H1 (cell line): ENCODE measurements around the gene GRM7.

ENCODE experiments used
- CBX8 ChIP-seq: fragments of 300-800, 300-1000 bp; sonication (generic); IDR thresholded peaks from 2 replicates; pipeline ENCODE4 v1.7.1; 2016; ENCODE audit warnings: low read depth, low read length, borderline replicate concordance
- CEBPB ChIP-seq: IDR thresholded peaks from 2 replicates; pipeline ENCODE4 v1.6.1; 2012; ENCODE audit warnings: low read depth, low read length
- EZH2 ChIP-seq: fragments of 200-600 bp; sonication (generic); IDR thresholded peaks from 2 replicates; pipeline ENCODE4 v1.7.1; 2012; ENCODE audit warnings: low read depth, mild to moderate bottlenecking, moderate library complexity, low read length, inconsistent platforms; ENCODE audit not compliant: severe bottlenecking
- GABPA ChIP-seq: IDR thresholded peaks from 2 replicates; pipeline ENCODE4 v1.6.1; 2011; ENCODE audit warnings: mild to moderate bottlenecking, low read length, moderate library complexity, borderline replicate concordance; ENCODE audit not compliant: insufficient read depth
- GTF2F1 ChIP-seq: IDR thresholded peaks from 2 replicates; pipeline ENCODE4 v1.6.1; 2012; ENCODE audit warnings: low read depth, low read length, improper control_type of control experiment, borderline replicate concordance
- HDAC2 ChIP-seq, 2 experiments: fragments of 300-600 bp in 1 of 2; sonication (generic) in 1 of 2; IDR thresholded peaks; 2 replicates each; pipeline ENCODE4 v1.6.1; 2011 to 2012; ENCODE audit warnings: low read depth in 2 of 2, low read length in 2 of 2, mild to moderate bottlenecking in 2 of 2, moderate library complexity in 2 of 2, borderline replicate concordance in 1 of 2, inconsistent platforms in 1 of 2
- POLR2A ChIP-seq, 2 experiments: IDR thresholded peaks; 1 replicate in 1 of 2; 2 replicates in 1 of 2; pipeline ENCODE4 v1.6.1; 2011; ENCODE audit warnings: low read depth in 2 of 2, low read length in 2 of 2, mild to moderate bottlenecking in 2 of 2; ENCODE audit errors: control extremely low read depth in 1 of 2
- POLR2AphosphoS5 ChIP-seq: IDR thresholded peaks from 2 replicates; pipeline ENCODE4 v1.6.1; 2011; ENCODE audit warnings: low read depth, low read length
- RFX5 ChIP-seq: IDR thresholded peaks from 2 replicates; pipeline ENCODE4 v1.6.1; 2011; ENCODE audit warnings: low read depth, low read length, improper control_type of control experiment, borderline replicate concordance
- RXRA ChIP-seq: IDR thresholded peaks from 2 replicates; pipeline ENCODE4 v1.6.1; 2011; ENCODE audit warnings: low read depth, mild to moderate bottlenecking, low read length, moderate library complexity; ENCODE audit not compliant: insufficient read depth
- SP1 ChIP-seq: IDR thresholded peaks from 2 replicates; pipeline ENCODE4 v1.6.1; 2011; ENCODE audit warnings: low read depth, low read length
- USF2 ChIP-seq: IDR thresholded peaks from 2 replicates; pipeline ENCODE4 v1.6.1; 2011; ENCODE audit warnings: low read length, improper control_type of control experiment
- TF ChIP-seq, protein P1 (sequence below), 3 experiments: IDR thresholded peaks; 1 replicate in 2 of 3; 2 replicates in 1 of 3; pipeline versions ENCODE4 v1.5.1 to v1.6.1; 2011; ENCODE audit warnings: low read length in 3 of 3, mild to moderate bottlenecking in 3 of 3, inconsistent platforms in 2 of 3, low read depth in 1 of 3, moderate library complexity in 1 of 3; ENCODE audit not compliant: insufficient read depth in 1 of 3; ENCODE audit errors: control extremely low read depth in 1 of 3
- TF ChIP-seq, protein P2 (sequence below): IDR thresholded peaks from 2 replicates; pipeline ENCODE4 v1.6.1; 2011; ENCODE audit warnings: low read depth, mild to moderate bottlenecking, low read length; ENCODE audit not compliant: insufficient read depth

DNA sequence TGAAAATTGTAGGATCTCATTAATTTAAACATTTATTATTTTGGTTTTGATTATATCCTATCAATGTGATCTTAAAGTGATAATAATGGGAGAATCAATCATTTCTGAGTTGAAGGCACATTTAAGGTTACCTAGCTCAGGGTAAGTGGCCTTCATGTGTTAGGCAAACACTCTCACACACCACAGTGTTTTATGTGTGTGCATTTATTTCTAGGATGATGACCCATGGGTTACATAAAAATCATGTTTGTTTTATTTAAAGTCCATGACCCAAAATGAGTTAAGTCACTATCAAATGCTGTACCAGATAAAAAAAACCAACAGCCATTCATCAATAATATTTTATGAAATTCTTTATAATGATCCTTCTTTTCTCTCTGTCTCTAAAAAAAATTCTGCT is 520.8 kb downstream of the GRM7 start:
- TF ChIP-seq POLR2AphosphoS5 (no peak), GABPA (no peak), POLR2A (IDR thresholded peaks at IDR 0.05; ENCODE audit: control extremely low read depth in 1 of 2, low read depth in 2 of 2, low read length in 2 of 2) (no peak), CEBPB (no peak), EZH2 (no peak), SP1 (no peak), GTF2F1 (no peak), HDAC2 (IDR thresholded peaks at IDR 0.05; ENCODE audit: borderline replicate concordance in 1 of 2, low read depth in 2 of 2, low read length in 2 of 2) (no peak), USF2 (no peak), CBX8 (no peak), RXRA (no peak), RFX5 (no peak)
- TF ChIP-seq, protein P1, sequence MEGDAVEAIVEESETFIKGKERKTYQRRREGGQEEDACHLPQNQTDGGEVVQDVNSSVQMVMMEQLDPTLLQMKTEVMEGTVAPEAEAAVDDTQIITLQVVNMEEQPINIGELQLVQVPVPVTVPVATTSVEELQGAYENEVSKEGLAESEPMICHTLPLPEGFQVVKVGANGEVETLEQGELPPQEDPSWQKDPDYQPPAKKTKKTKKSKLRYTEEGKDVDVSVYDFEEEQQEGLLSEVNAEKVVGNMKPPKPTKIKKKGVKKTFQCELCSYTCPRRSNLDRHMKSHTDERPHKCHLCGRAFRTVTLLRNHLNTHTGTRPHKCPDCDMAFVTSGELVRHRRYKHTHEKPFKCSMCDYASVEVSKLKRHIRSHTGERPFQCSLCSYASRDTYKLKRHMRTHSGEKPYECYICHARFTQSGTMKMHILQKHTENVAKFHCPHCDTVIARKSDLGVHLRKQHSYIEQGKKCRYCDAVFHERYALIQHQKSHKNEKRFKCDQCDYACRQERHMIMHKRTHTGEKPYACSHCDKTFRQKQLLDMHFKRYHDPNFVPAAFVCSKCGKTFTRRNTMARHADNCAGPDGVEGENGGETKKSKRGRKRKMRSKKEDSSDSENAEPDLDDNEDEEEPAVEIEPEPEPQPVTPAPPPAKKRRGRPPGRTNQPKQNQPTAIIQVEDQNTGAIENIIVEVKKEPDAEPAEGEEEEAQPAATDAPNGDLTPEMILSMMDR (IDR thresholded peaks at IDR 0.05; ENCODE audit: control extremely low read depth in 1 of 3, insufficient read depth in 1 of 3, low read depth in 1 of 3, low read length in 3 of 3) = no peak
- TF ChIP-seq, protein P2, sequence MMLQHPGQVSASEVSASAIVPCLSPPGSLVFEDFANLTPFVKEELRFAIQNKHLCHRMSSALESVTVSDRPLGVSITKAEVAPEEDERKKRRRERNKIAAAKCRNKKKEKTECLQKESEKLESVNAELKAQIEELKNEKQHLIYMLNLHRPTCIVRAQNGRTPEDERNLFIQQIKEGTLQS = no peak
